Colonic mucosa (tissue), 4 donors: ENCODE data around the gene PDRG1. TPM values are rescaled to one million over a fixed set of nuclear protein-coding genes. Genes with fewer than 3 reads are reported as not detected.

ENCODE experiments used
- DNase-seq: peaks from one replicate; pipeline ENCODE4 v3.0.0-alpha.2; 2020
- H3K27ac ChIP-seq: fragments of 200-600 bp; one replicate; pipeline ENCODE4 v1.8.0; 2021
- H3K27me3 ChIP-seq: fragments of 200-600 bp; one replicate; pipeline ENCODE4 v1.8.0; 2021
- H3K36me3 ChIP-seq: fragments of 200-600 bp; one replicate; pipeline ENCODE4 v1.8.0; 2021
- H3K4me1 ChIP-seq: fragments of 200-600 bp; one replicate; pipeline ENCODE4 v1.8.0; 2021; ENCODE audit warnings: mild to moderate bottlenecking
- H3K4me3 ChIP-seq: fragments of 200-600 bp; one replicate; pipeline ENCODE4 v1.8.0; 2021
- H3K9ac ChIP-seq, 2 donors: one replicate each; pipeline ENCODE4 v1.7.0; 2013; ENCODE audit warnings: control low read depth in 2 of 2, low read depth in 2 of 2, low read length in 2 of 2
- H3K9me3 ChIP-seq: fragments of 200-600 bp; one replicate; pipeline ENCODE4 v1.8.0; 2021
- intact Hi-C: fragments of 100-400 bp; cut with DNase I; formaldehyde crosslinking; loops from one replicate; pipeline ENCODE4 v1.14.1; 2022
- total RNA-seq, 2 donors: library from RNA; stranded (reverse); fragmentation: NEBNext Ultra II Directional in 1 of 2; extraction: Animal tissue kit (Norgen Biotek cat#: 25700) in 1 of 2; gene quantifications; one replicate each; pipeline ENCODE4 v1.2.1, GENCODE V29; 2021
- TF ChIP-seq, protein P1 (sequence below): fragments of 200-600 bp; IDR thresholded peaks from one replicate; pipeline ENCODE4 v1.8.0; 2022; ENCODE audit warnings: antibody characterized with exemption, mild to moderate bottlenecking
- donor health status: healthy.
- donor health status: DM: no; HTN: no; CAD: no.
- donor health status: DM: no; HTN: no; CAD: no.

PDRG1 gene
- total RNA-seq, 2 donors from 2014 or later = 9.9 to 14.6 TPM

GRCh38 chr20:31909253-31910070 lies 42.4 kb downstream of the PDRG1 start:
- Histone ChIP-seq H3K9me3 (no peaks in the 10 kb centered on the region), H3K9ac (no peak overlapping the region), H3K27me3 (no peaks in the 10 kb centered on the region), H3K4me3 (no peak overlapping the region), H3K27ac (no peak overlapping the region), H3K36me3 (no peaks in the 10 kb centered on the region), H3K4me1 (no peaks in the 10 kb centered on the region)
- no peak for DNase-seq
- TF ChIP-seq, protein P1, sequence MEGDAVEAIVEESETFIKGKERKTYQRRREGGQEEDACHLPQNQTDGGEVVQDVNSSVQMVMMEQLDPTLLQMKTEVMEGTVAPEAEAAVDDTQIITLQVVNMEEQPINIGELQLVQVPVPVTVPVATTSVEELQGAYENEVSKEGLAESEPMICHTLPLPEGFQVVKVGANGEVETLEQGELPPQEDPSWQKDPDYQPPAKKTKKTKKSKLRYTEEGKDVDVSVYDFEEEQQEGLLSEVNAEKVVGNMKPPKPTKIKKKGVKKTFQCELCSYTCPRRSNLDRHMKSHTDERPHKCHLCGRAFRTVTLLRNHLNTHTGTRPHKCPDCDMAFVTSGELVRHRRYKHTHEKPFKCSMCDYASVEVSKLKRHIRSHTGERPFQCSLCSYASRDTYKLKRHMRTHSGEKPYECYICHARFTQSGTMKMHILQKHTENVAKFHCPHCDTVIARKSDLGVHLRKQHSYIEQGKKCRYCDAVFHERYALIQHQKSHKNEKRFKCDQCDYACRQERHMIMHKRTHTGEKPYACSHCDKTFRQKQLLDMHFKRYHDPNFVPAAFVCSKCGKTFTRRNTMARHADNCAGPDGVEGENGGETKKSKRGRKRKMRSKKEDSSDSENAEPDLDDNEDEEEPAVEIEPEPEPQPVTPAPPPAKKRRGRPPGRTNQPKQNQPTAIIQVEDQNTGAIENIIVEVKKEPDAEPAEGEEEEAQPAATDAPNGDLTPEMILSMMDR = no peak
- intact Hi-C loops = no loop called here

GRCh38 chr20:31908424-31908823 lies 43.4 kb downstream of the PDRG1 start:
- no peaks in the 10 kb centered on the region for H3K9me3 ChIP-seq
- no peaks in the 10 kb centered on the region for H3K36me3 ChIP-seq
- intact Hi-C loops = no loop called here
- H3K27ac ChIP-seq = no peak overlapping the region
- TF ChIP-seq, protein P1 = no peak
- H3K27me3 ChIP-seq = no peaks in the 10 kb centered on the region
- H3K4me1 ChIP-seq = no peaks in the 10 kb centered on the region
- no peak overlapping the region for H3K4me3 ChIP-seq
- DNase-seq = no peak
- H3K9ac ChIP-seq = no peak overlapping the region

GRCh38 chr20:31908016-31908415 lies 43.8 kb downstream of the PDRG1 start:
- no peak overlapping the region for H3K4me3 ChIP-seq
- no peak overlapping the region for H3K27ac ChIP-seq
- no peak for DNase-seq
- H3K9ac ChIP-seq = no peak overlapping the region
- H3K4me1 ChIP-seq = no peaks in the 10 kb centered on the region
- H3K27me3 ChIP-seq = no peaks in the 10 kb centered on the region
- intact Hi-C loops = no loop called here
- H3K36me3 ChIP-seq = no peaks in the 10 kb centered on the region
- TF ChIP-seq, protein P1 = no peak
- no peaks in the 10 kb centered on the region for H3K9me3 ChIP-seq

DNA sequence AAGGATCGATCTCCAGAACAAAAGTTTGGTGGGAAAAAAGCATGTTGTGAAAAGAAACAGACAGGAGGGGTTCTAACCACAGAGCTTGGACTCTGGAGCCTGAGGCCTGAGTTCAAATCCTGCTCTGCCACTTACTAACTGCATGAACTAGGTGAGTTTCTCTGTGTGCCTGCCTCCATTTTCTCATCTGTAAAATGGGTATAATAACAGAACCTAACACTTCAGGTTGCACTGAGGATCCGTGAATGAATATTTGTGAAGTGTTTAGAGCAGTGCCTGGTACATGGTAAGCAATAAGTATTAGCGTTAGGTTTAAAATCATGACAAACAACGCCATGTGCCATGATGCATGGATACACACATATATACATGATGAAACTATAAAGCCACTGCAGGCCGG lies 44.8 kb downstream of the PDRG1 start:
- DNase-seq = no peak
- H3K36me3 ChIP-seq = no peaks in the 10 kb centered on the region
- H3K9me3 ChIP-seq = no peaks in the 10 kb centered on the region
- H3K27ac ChIP-seq = no peak overlapping the region
- H3K27me3 ChIP-seq = no peaks in the 10 kb centered on the region
- H3K9ac ChIP-seq = no peak overlapping the region
- TF ChIP-seq, protein P1 = no peak
- no peaks in the 10 kb centered on the region for H3K4me1 ChIP-seq
- H3K4me3 ChIP-seq = no peak overlapping the region
- intact Hi-C loops = no loop called here

DNA sequence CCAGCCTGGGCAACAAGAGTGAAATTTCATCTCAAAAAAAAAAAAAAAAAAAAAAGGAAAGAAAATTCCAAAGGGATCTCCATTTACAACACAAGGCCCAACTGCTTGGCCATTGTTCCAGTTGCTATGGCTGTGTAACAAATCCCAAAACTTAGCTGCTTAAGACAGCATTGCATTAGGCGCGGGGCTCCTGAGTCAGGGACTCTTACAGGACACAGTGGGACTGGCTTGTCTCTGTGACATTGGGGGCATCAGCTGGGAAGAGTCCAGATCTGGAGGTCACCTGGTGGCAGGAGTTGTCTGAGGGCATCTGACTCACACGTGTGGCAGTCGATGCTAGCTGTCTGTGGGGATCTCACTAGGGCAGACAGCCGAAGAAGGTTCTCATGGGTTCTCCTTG lies 45.8 kb downstream of the PDRG1 start:
- H3K27me3 ChIP-seq = no peaks in the 10 kb centered on the region

More for the DNA sequence above, 45.8 kb downstream of the PDRG1 start:
- H3K4me3 ChIP-seq = no peak overlapping the region
- intact Hi-C loops = no loop called here
- no peaks in the 10 kb centered on the region for H3K36me3 ChIP-seq
- no peaks in the 10 kb centered on the region for H3K9me3 ChIP-seq
- DNase-seq = no peak
- no peak overlapping the region for H3K9ac ChIP-seq
- no peak overlapping the region for H3K27ac ChIP-seq
- no peaks in the 10 kb centered on the region for H3K4me1 ChIP-seq
- TF ChIP-seq, protein P1 = no peak
